A549 (cell line): ENCODE results near the gene CHRNB1.

ENCODE experiments used
- CHD2 ChIP-seq: fragments of 150-350 bp; IDR thresholded peaks from 2 replicates; pipeline ENCODE4 v1.6.1; 2014; ENCODE audit warnings: low read length; ENCODE audit not compliant: partially characterized antibody
- EHMT2 ChIP-seq: fragments of 200-600 bp; sonication (generic); IDR thresholded peaks from 2 replicates; pipeline ENCODE4 v1.6.1; 2016; ENCODE audit warnings: antibody characterized with exemption, low read depth, mild to moderate bottlenecking, moderate library complexity
- EP300 ChIP-seq, 2 experiments: fragments of >200 bp; sonication (Bioruptor Twin); formaldehyde crosslinking; IDR thresholded peaks; 2 replicates in 1 of 2; 3 replicates in 1 of 2; pipeline ENCODE4 v1.6.1; 2016 to 2017
- FOSL2 ChIP-seq, 2 experiments: fragments of 450-650 bp in 1 of 2; fragments of >200 bp in 1 of 2; sonication (Bioruptor Twin) in 1 of 2; formaldehyde crosslinking; IDR thresholded peaks; 2 replicates each; pipeline versions ENCODE4 v1.5.0 to v1.6.1; 2016 to 2020; ENCODE audit warnings: mild to moderate bottlenecking in 1 of 2, moderate library complexity in 1 of 2
- HDAC2 ChIP-seq: fragments of 200-600 bp; sonication (generic); IDR thresholded peaks from 2 replicates; pipeline ENCODE4 v1.6.1; 2016
- JUN ChIP-seq, 2 experiments: fragments of >200 bp; sonication (Bioruptor Twin); formaldehyde crosslinking; IDR thresholded peaks; 2 replicates in 1 of 2; 3 replicates in 1 of 2; pipeline ENCODE4 v1.6.1; 2016 to 2017
- POLR2A ChIP-seq: IDR thresholded peaks from 2 replicates; pipeline ENCODE4 v1.6.1; 2012; ENCODE audit warnings: mild to moderate bottlenecking, low read length
- RFX5 ChIP-seq: fragments of 450-650 bp; IDR thresholded peaks from 2 replicates; pipeline ENCODE4 v1.7.1; 2014; ENCODE audit warnings: antibody characterized with exemption, mild to moderate bottlenecking, moderate library complexity
- ZSCAN20 ChIP-seq: fragments of 250-450 bp; sonication (Bioruptor Pico); IDR thresholded peaks from 2 replicates; pipeline ENCODE4 v1.8.0; 2022; ENCODE audit warnings: mild to moderate bottlenecking, moderate library complexity
- TF ChIP-seq, protein P1 (sequence below): fragments of >200 bp; sonication (Bioruptor Twin); formaldehyde crosslinking; IDR thresholded peaks from 3 replicates; pipeline ENCODE4 v1.5.1; 2016
- TF ChIP-seq, protein P2 (sequence below): fragments of 150-350 bp; IDR thresholded peaks from 2 replicates; pipeline ENCODE4 v1.6.1; 2014; ENCODE audit warnings: low read depth, mild to moderate bottlenecking, low read length

DNA sequence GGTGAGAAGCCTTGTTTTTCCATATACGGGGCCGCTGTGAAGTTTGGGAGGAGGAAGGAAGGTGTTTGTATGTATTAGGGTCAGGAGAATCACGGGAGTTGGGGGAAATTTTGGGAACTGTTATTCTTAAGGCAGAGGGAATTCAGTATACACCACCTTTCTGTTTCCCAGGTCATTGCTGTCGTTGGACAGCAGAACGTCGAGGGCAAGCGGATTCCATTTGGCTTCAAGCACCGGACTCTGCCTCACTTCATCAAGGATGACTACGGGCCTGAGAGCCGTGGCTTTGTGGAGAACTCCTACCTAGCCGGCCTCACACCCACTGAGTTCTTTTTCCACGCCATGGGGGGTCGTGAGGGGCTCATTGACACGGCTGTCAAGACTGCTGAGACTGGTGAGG is 56.9 kb downstream of the CHRNB1 start:
- TF ChIP-seq, protein P1, sequence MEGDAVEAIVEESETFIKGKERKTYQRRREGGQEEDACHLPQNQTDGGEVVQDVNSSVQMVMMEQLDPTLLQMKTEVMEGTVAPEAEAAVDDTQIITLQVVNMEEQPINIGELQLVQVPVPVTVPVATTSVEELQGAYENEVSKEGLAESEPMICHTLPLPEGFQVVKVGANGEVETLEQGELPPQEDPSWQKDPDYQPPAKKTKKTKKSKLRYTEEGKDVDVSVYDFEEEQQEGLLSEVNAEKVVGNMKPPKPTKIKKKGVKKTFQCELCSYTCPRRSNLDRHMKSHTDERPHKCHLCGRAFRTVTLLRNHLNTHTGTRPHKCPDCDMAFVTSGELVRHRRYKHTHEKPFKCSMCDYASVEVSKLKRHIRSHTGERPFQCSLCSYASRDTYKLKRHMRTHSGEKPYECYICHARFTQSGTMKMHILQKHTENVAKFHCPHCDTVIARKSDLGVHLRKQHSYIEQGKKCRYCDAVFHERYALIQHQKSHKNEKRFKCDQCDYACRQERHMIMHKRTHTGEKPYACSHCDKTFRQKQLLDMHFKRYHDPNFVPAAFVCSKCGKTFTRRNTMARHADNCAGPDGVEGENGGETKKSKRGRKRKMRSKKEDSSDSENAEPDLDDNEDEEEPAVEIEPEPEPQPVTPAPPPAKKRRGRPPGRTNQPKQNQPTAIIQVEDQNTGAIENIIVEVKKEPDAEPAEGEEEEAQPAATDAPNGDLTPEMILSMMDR, result no peak
- TF ChIP-seq JUN (IDR thresholded peaks at IDR 0.05) (no peak), CHD2 (no peak), EP300 (IDR thresholded peaks at IDR 0.05) (no peak), RFX5 (no peak), HDAC2 (no peak), EHMT2 (no peak), ZSCAN20 (no peak), FOSL2 (IDR thresholded peaks at IDR 0.05) (no peak), FOSL2 (CRISPR knock-in tag; IDR thresholded peaks at IDR 0.05) (no peak), POLR2A (no peak)
- TF ChIP-seq, protein P2, sequence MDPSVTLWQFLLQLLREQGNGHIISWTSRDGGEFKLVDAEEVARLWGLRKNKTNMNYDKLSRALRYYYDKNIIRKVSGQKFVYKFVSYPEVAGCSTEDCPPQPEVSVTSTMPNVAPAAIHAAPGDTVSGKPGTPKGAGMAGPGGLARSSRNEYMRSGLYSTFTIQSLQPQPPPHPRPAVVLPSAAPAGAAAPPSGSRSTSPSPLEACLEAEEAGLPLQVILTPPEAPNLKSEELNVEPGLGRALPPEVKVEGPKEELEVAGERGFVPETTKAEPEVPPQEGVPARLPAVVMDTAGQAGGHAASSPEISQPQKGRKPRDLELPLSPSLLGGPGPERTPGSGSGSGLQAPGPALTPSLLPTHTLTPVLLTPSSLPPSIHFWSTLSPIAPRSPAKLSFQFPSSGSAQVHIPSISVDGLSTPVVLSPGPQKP, result no peak
